LNCaP clone FGC (cell line): ENCODE results near the gene CDK5R1.

ENCODE experiments used
- DNase-seq: peaks from one replicate; pipeline ENCODE4 v3.0.0-alpha.2; 2011; ENCODE audit warnings: low read depth
- H3K4me3 ChIP-seq: 2 replicates; pipeline ENCODE4 v1.5.1; 2011; ENCODE audit warnings: mild to moderate bottlenecking, low read depth, low read length, control low read depth
- CTCF ChIP-seq: IDR thresholded peaks from 2 replicates; pipeline ENCODE4 v1.5.1; 2012; ENCODE audit warnings: mild to moderate bottlenecking; ENCODE audit not compliant: control insufficient read depth, insufficient read depth; ENCODE audit errors: extremely low read depth

CDK5R1 gene

GRCh38 chr17:32482568-32483320 lies 4.0 kb upstream of the CDK5R1 start:
- no peak for TF ChIP-seq CTCF
- DNase-seq: no peak
- H3K4me3 ChIP-seq: no peak overlapping the region

- peak; percentile 64 for DNase-seq
- peak; percentile 95 for TF ChIP-seq CTCF
- no peak overlapping the region for H3K4me3 ChIP-seq
Measured at GRCh38 chr17:32483451-32484019, 3.3 kb upstream of the CDK5R1 start.

GRCh38 chr17:32484041-32484461 lies 2.7 kb upstream of the CDK5R1 start:
- no peak for TF ChIP-seq CTCF
- no peak overlapping the region for H3K4me3 ChIP-seq
- DNase-seq: no peak

- no peak for DNase-seq
- H3K4me3 ChIP-seq: no peak overlapping the region
- no peak for TF ChIP-seq CTCF
Measured at GRCh38 chr17:32484628-32485027, 2.2 kb upstream of the CDK5R1 start.

- no peak overlapping the region for H3K4me3 ChIP-seq
- TF ChIP-seq CTCF: no peak
- no peak for DNase-seq
Measured at GRCh38 chr17:32485261-32486110, 1.3 kb upstream of the CDK5R1 start.

GRCh38 chr17:32486111-32486700 lies 587 bp upstream of the CDK5R1 start:
- peak; percentile 33 for DNase-seq
- peak overlapping the region; percentile 47 for H3K4me3 ChIP-seq
- TF ChIP-seq CTCF: no peak
